Esophagus muscularis mucosa (tissue), 4 donors: ENCODE results near the gene TLE4. TPM values are rescaled to one million over a fixed set of nuclear protein-coding genes. Genes with fewer than 3 reads are reported as not detected.

Experiments
- DNase-seq: peaks from one replicate; pipeline ENCODE4 v3.0.0-alpha.2; 2017; ENCODE audit errors: extremely low spot score
- H3K27ac ChIP-seq, 4 donors: fragments of 200-600 bp; sonication (generic); replicated peaks in 1 of 4; 1 replicate in 3 of 4; 2 replicates in 1 of 4; pipeline ENCODE4 v1.5.1; 2016 to 2019; ENCODE audit warnings: mild to moderate bottlenecking in 1 of 4
- H3K27me3 ChIP-seq, 4 donors: fragments of 200-600 bp; sonication (generic); one replicate each; pipeline versions ENCODE4 v1.5.1 to v1.6.0; 2016 to 2019
- H3K36me3 ChIP-seq, 4 donors: fragments of 200-600 bp; sonication (generic); one replicate each; pipeline ENCODE4 v1.5.1; 2016 to 2019
- H3K4me1 ChIP-seq, 4 donors: fragments of 200-600 bp; sonication (generic); one replicate each; pipeline ENCODE4 v1.5.1; 2016 to 2019
- H3K4me3 ChIP-seq, 4 donors: fragments of 200-600 bp; sonication (generic); 1 replicate in 2 of 4; 2 replicates in 2 of 4; pipeline ENCODE4 v1.5.1; 2016 to 2019; ENCODE audit warnings: mild to moderate bottlenecking in 4 of 4, moderate library complexity in 1 of 4
- H3K9me3 ChIP-seq, 4 donors: fragments of 200-600 bp; sonication (generic); 1 replicate in 3 of 4; 2 replicates in 1 of 4; pipeline ENCODE4 v1.5.1; 2016 to 2019
- EP300 ChIP-seq: sonication (generic); formaldehyde crosslinking; IDR thresholded peaks from one replicate; pipeline ENCODE4 v1.6.1; 2017; ENCODE audit warnings: antibody characterized with exemption
- POLR2A ChIP-seq: fragments of 450-650 bp; IDR thresholded peaks from one replicate; pipeline ENCODE4 v1.6.1; 2017; ENCODE audit warnings: antibody characterized with exemption, moderate library complexity, mild to moderate bottlenecking, low read depth
- POLR2AphosphoS5 ChIP-seq, 2 donors: sonication (generic); formaldehyde crosslinking; IDR thresholded peaks; one replicate each; pipeline ENCODE4 v1.6.1; 2017; ENCODE audit warnings: antibody characterized with exemption in 2 of 2
- WGBS: methylation state at CpG from one replicate; pipeline ENCODE4 v1.1.5; 2018; 5-methylcytosine and 5-hydroxymethylcytosine counted together
- intact Hi-C: fragments of 100-400 bp; cut with DNase I; formaldehyde crosslinking; loops from one replicate; pipeline ENCODE4 v1.15.1; 2023
- total RNA-seq, 4 donors: library from RNA; depleted of rRNA; stranded (reverse); fragments of >200 nt; gene quantifications; one replicate each; pipeline versions ENCODE4 v1.1.0 to v1.2.1, GENCODE V29; 2016
- TF ChIP-seq, protein P1 (sequence below), 3 experiments: fragments of 200-600 bp in 2 of 3; fragments of 450-650 bp in 1 of 3; sonication (generic) in 2 of 3; IDR thresholded peaks; one replicate each; pipeline ENCODE4 v1.5.1; 2017 to 2019; ENCODE audit warnings: antibody characterized with exemption in 3 of 3, mild to moderate bottlenecking in 2 of 3, moderate library complexity in 1 of 3

The TLE4 gene
- total RNA-seq, 4 donors from 2014 or later: 30.0 to 36.1 (median 34.3) TPM

DNA sequence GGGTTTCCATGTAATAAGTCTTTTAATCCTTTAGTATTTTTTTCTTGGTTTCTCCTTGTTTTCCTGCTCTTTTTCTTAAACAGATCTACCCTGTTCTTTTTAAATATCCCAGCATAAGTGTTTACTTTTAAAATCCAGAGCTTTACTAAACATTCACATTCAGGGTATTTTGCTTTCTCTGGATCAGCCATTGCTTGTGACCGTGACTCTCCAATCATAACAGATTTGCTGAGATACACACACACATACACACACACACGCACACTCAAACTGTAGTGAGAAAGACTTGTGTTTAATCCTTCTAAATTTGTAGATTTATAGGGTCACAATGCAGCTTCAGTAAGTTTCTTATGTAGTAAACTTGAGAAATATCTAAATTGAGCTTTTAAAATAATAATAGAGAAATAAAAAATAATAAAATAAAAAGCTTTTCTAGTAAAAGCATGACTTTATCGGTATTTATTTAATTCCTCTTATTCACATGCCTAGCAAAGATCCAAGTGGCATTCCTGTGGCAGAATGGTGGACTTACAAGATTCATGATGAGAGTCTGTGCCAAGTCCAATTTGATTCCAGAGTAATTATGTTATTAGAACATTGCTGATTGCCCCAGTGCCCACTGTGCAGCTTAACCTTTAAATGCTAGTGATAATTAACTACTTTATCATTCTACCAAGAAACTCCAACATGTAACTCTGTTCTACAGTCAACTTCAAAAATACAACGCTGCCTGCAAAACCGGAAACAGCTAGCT is 129.0 kb downstream of the TLE4 start:
- peak; percentile 8 for DNase-seq
- peaks cover 0 to 3% (median 0%) of the 10 kb centered on the region in 4 donors for H3K4me1 ChIP-seq
- intact Hi-C loops: no loop called here

GRCh38 chr9:79701651-79702050 is 129.9 kb downstream of the TLE4 start:
- Histone ChIP-seq H3K27ac (no peak overlapping the region), H3K4me3 (no peak overlapping the region), H3K4me1 (peaks cover 0 to 3% (median 0%) of the 10 kb centered on the region in 4 donors), H3K27me3 (no peaks in the 10 kb centered on the region), H3K9me3 (no peaks in the 10 kb centered on the region), H3K36me3 (peaks cover 0 to 21% (median 12%) of the 10 kb centered on the region in 4 donors)
- TF ChIP-seq POLR2A (no peak), POLR2AphosphoS5 (IDR thresholded peaks at IDR 0.05) (no peak), EP300 (no peak)
- TF ChIP-seq, protein P1, sequence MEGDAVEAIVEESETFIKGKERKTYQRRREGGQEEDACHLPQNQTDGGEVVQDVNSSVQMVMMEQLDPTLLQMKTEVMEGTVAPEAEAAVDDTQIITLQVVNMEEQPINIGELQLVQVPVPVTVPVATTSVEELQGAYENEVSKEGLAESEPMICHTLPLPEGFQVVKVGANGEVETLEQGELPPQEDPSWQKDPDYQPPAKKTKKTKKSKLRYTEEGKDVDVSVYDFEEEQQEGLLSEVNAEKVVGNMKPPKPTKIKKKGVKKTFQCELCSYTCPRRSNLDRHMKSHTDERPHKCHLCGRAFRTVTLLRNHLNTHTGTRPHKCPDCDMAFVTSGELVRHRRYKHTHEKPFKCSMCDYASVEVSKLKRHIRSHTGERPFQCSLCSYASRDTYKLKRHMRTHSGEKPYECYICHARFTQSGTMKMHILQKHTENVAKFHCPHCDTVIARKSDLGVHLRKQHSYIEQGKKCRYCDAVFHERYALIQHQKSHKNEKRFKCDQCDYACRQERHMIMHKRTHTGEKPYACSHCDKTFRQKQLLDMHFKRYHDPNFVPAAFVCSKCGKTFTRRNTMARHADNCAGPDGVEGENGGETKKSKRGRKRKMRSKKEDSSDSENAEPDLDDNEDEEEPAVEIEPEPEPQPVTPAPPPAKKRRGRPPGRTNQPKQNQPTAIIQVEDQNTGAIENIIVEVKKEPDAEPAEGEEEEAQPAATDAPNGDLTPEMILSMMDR (IDR thresholded peaks at IDR 0.05): no peak
- DNase-seq: peak; percentile 45
- WGBS: 88% methylated on average over 2 of the region's 2 CpGs
- intact Hi-C loops: no loop called here

More for the DNA sequence above, 129.0 kb downstream of the TLE4 start:
- TF ChIP-seq, protein P1 (IDR thresholded peaks at IDR 0.05): no peak
- TF ChIP-seq POLR2A (no peak), POLR2AphosphoS5 (IDR thresholded peaks at IDR 0.05) (no peak), EP300 (no peak)
- no peaks in the 10 kb centered on the region for H3K9me3 ChIP-seq
- peaks cover 0 to 12% (median 8%) of the 10 kb centered on the region in 4 donors for H3K36me3 ChIP-seq
- WGBS: 93% methylated on average over 5 of the region's 5 CpGs
- H3K4me3 ChIP-seq: no peak overlapping the region
- no peaks in the 10 kb centered on the region for H3K27me3 ChIP-seq
- H3K27ac ChIP-seq: no peak overlapping the region

GRCh38 chr9:79705704-79706103 is 133.9 kb downstream of the TLE4 start:
- intact Hi-C loops: no loop called here
- no peak for DNase-seq
- H3K27ac ChIP-seq: no peak overlapping the region
- 94% methylated on average over 3 of the region's 3 CpGs for WGBS
- H3K36me3 ChIP-seq: peaks cover 4 to 57% (median 41%) of the 10 kb centered on the region in 4 donors
- H3K4me3 ChIP-seq: no peak overlapping the region
- no peaks in the 10 kb centered on the region for H3K9me3 ChIP-seq
- H3K4me1 ChIP-seq: peaks cover 0 to 3% (median 0%) of the 10 kb centered on the region in 4 donors
- TF ChIP-seq EP300 (no peak), POLR2A (no peak), POLR2AphosphoS5 (IDR thresholded peaks at IDR 0.05) (no peak)
- TF ChIP-seq, protein P1 (IDR thresholded peaks at IDR 0.05): no peak
- H3K27me3 ChIP-seq: no peaks in the 10 kb centered on the region

DNA sequence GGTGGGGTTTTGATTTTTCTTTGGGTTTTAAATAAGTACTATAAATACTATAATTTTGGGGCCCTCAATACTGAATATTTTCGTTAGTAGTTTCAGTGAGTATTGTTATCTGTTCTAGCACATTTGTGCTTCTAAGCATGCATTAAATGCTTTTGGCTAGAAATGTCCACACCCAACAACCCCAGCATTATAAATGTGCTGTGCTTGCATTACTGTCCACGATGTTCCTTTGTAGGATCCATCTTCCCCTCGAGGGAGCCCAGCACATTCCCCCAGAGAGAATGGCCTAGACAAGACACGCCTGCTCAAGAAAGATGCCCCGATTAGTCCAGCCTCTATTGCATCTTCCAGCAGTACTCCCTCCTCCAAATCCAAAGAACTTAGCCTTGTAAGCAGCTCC is 134.7 kb downstream of the TLE4 start:
- Histone ChIP-seq H3K27ac (no peak overlapping the region), H3K36me3 (peaks cover 6 to 59% (median 43%) of the 10 kb centered on the region in 4 donors), H3K4me1 (no peaks in the 10 kb centered on the region), H3K4me3 (no peak overlapping the region), H3K27me3 (no peaks in the 10 kb centered on the region), H3K9me3 (no peaks in the 10 kb centered on the region)
- intact Hi-C loops: no loop called here
- no peak for DNase-seq
- TF ChIP-seq, protein P1 (IDR thresholded peaks at IDR 0.05): no peak
- TF ChIP-seq EP300: no peak
- TF ChIP-seq POLR2A: no peak
- TF ChIP-seq POLR2AphosphoS5 (IDR thresholded peaks at IDR 0.05): no peak
- 98% methylated on average over 5 of the region's 5 CpGs for WGBS
